Stimulated activated CD8-positive, alpha-beta memory T cell treated with anti-CD3 and anti-CD28 coated beads, Interleukin-2, amount 100 ng/mL, for 1 hour (primary cell): ENCODE results near the gene RNU2-63P.
"Not testable (repeated sequence)": the region's sequence is repeated elsewhere in the genome, so short reads cannot be mapped to it uniquely, and the experiment has no call there.

Experiments used
- DNase-seq, 2 donors: peaks; one replicate each; pipeline ENCODE4 v3.0.0-alpha.2; 2020; ENCODE audit warnings: low read depth in 2 of 2

Gene RNU2-63P

DNA sequence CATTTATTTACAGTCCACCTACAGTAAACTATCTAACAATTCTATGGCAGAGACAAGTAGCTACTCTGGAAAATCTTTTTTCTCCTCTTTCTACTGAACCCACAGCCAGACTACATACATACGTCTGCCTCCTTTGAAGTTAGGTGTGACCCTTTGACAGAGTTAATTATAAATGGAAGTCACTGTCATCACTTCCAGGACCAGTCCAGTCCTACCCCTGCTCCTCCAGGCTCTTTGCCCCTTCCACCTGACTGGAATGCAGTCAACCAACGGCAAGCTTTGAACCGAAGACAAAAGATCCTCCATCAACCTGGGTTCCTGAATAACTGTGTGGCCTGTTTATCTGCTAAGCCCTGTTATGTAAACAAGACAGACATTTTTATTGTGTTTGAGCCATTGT is 35.2 kb downstream of the RNU2-63P start:
- DNase-seq, result not testable (repeated sequence)

GRCh38 chr2:87972385-87972784 is 44.0 kb downstream of the RNU2-63P start:
- not testable (repeated sequence) for DNase-seq
